T-cell (primary cell): Measurements from ENCODE around the gene USP21. TPM values are rescaled to one million over a fixed set of nuclear protein-coding genes. Genes with fewer than 3 reads are reported as not detected.

ENCODE experiments used
- total RNA-seq, 35 experiments: library from RNA in 6 of 35; stranded (reverse) in 6 of 35; fragments of 120-200 nt in 1 of 35; gene quantifications; one replicate each; pipeline versions ENCODE4 v1.2.1 to v1.2.4 and lab custom pipeline; 2013 to 2026

USP21 gene
- total RNA-seq, 5 donors from 2014 or later (not counting 1 experiment from before 2014, with no cell fraction given): 37.4 to 69.0 (median 59.5) TPM

Other genes starting within 250 kb of the USP21 start
- not detected for gene ITLN2, start 204.7 kb upstream of the USP21 start, total RNA-seq
- gene F11R, start 138.3 kb upstream of the USP21 start, total RNA-seq: 10 to 100 TPM; 14.6 to 21.0 (median 18.7) TPM
- gene TSTD1, start 120.5 kb upstream of the USP21 start, total RNA-seq: 100 to 1,000 TPM in 2 of 5 donors, 10 to 100 TPM in 3; 39.9 to 130 (median 94.8) TPM
- gene USF1, start 113.5 kb upstream of the USP21 start, total RNA-seq: 10 to 100 TPM; 65.4 to 96.1 (median 92.2) TPM
- 100 to 1,000 TPM; 193 to 299 (median 279) TPM for gene ARHGAP30, start 89.6 kb upstream of the USP21 start, total RNA-seq
- under 1 TPM in 1 of 5 donors, not detected in 4; 0.06 TPM for gene NECTIN4, start 69.9 kb upstream of the USP21 start, total RNA-seq
- gene KLHDC9, start 61.1 kb upstream of the USP21 start, total RNA-seq: 1 to 10 TPM in 1 of 5 donors, under 1 TPM in 2, not detected in 2; 0.82 to 1.6 (median 0.86) TPM
- 10 to 100 TPM; 32.4 to 48.3 (median 42.1) TPM for gene PFDN2, start 41.5 kb upstream of the USP21 start, total RNA-seq
- gene NIT1, start 41.4 kb upstream of the USP21 start, total RNA-seq: 10 to 100 TPM; 23.4 to 44.7 (median 41.7) TPM
- 10 to 100 TPM; 34.3 to 43.6 (median 40.6) TPM for gene DEDD, start 26.8 kb upstream of the USP21 start, total RNA-seq
- gene UFC1, start 5.5 kb upstream of the USP21 start, total RNA-seq: 100 to 1,000 TPM in 2 of 5 donors, 10 to 100 TPM in 3; 82.9 to 109 (median 93.8) TPM
- gene PPOX, start 6.9 kb downstream of the USP21 start, total RNA-seq: 10 to 100 TPM; 38.3 to 85.4 (median 69.2) TPM
- 10 to 100 TPM; 48.4 to 77.8 (median 69.3) TPM for gene B4GALT3, start 18.0 kb downstream of the USP21 start, total RNA-seq
- 1 to 10 TPM in 4 of 5 donors, under 1 TPM in 1; 0.86 to 1.8 (median 1.4) TPM for gene ADAMTS4, start 39.6 kb downstream of the USP21 start, total RNA-seq
- gene NDUFS2, start 42.9 kb downstream of the USP21 start, total RNA-seq: 10 to 100 TPM; 57.3 to 92.2 (median 88.2) TPM
- 1 to 10 TPM; 2.5 to 5.2 (median 3.5) TPM for gene FCER1G, start 55.8 kb downstream of the USP21 start, total RNA-seq
- 1 to 10 TPM in 3 of 5 donors, not detected in 2; 2.2 to 5.5 (median 3.7) TPM for gene APOA2, start 64.1 kb downstream of the USP21 start, total RNA-seq
- gene TOMM40L, start 66.6 kb downstream of the USP21 start, total RNA-seq: 10 to 100 TPM in 4 of 5 donors, 1 to 10 TPM in 1; 6.3 to 12.2 (median 11.0) TPM
- not detected for gene NR1I3, start 78.7 kb downstream of the USP21 start, total RNA-seq
- gene PCP4L1, start 99.2 kb downstream of the USP21 start, total RNA-seq: not detected
- gene MPZ, start 150.5 kb downstream of the USP21 start, total RNA-seq: 1 to 10 TPM; 3.4 to 7.9 (median 6.1) TPM
- gene SDHC, start 154.9 kb downstream of the USP21 start, total RNA-seq: 100 to 1,000 TPM in 3 of 5 donors, 10 to 100 TPM in 2; 86.4 to 106 (median 103) TPM
- gene CFAP126, start 208.4 kb downstream of the USP21 start, total RNA-seq: not detected